ENCODE results near the gene TMEM108.

TMEM108 gene

GRCh38 chr3:133249490-133249889 lies 211.3 kb downstream of the TMEM108 start:
- Histone ChIP-seq H3K4me3 (ENCODE audit: low read length) (no peak overlapping the region), H3K79me2 (ENCODE audit: control insufficient read depth, low read length) (no peaks in the 10 kb centered on the region), H3K9me2 (replicated peaks; ENCODE audit: control insufficient read depth, low read length) (no peaks in the 10 kb centered on the region), H4K20me1 (ENCODE audit: control insufficient read depth, insufficient read depth, low read depth, low read length) (no peaks in the 10 kb centered on the region), H3K27me3 (ENCODE audit: control insufficient read depth, low read length) (no peaks in the 10 kb centered on the region), H3K9me3 (ENCODE audit: control insufficient read depth, insufficient read depth, low read length) (no peaks in the 10 kb centered on the region), H3F3A (ENCODE audit: control insufficient read depth, insufficient read depth) (no peaks in the 10 kb centered on the region), H3K27ac (ENCODE audit: low read depth, low read length) (no peak overlapping the region), H3K4me1 (ENCODE audit: control insufficient read depth, low read length) (no peaks in the 10 kb centered on the region), H3K4me2 (ENCODE audit: low read length) (no peak overlapping the region), H3K36me3 (ENCODE audit: control insufficient read depth, low read length) (no peaks in the 10 kb centered on the region)
- no peak for TF ChIP-seq CTCF (IDR thresholded peaks at IDR 0.05; ENCODE audit: low read depth, low read length, poor library complexity, severe bottlenecking)
- no peak for TF ChIP-seq EZH2phosphoT487 (IDR thresholded peaks at IDR 0.05; ENCODE audit: borderline replicate concordance, low read length)

- no peaks in the 10 kb centered on the region for H3K36me3 ChIP-seq (ENCODE audit: control insufficient read depth, low read length)
- no peaks in the 10 kb centered on the region for H3K9me3 ChIP-seq (ENCODE audit: control insufficient read depth, insufficient read depth, low read length)
- no peaks in the 10 kb centered on the region for H3K4me1 ChIP-seq (ENCODE audit: control insufficient read depth, low read length)
- no peaks in the 10 kb centered on the region for H4K20me1 ChIP-seq (ENCODE audit: control insufficient read depth, insufficient read depth, low read depth, low read length)
- H3K4me2 ChIP-seq (ENCODE audit: low read length) = no peak overlapping the region
- no peak overlapping the region for H3K27ac ChIP-seq (ENCODE audit: low read depth, low read length)
- no peak for TF ChIP-seq CTCF (IDR thresholded peaks at IDR 0.05; ENCODE audit: low read depth, low read length, poor library complexity, severe bottlenecking)
- TF ChIP-seq EZH2phosphoT487 (IDR thresholded peaks at IDR 0.05; ENCODE audit: borderline replicate concordance, low read length) = no peak
- no peaks in the 10 kb centered on the region for H3K9me2 ChIP-seq (replicated peaks; ENCODE audit: control insufficient read depth, low read length)
- no peak overlapping the region for H3K4me3 ChIP-seq (ENCODE audit: low read length)
- no peaks in the 10 kb centered on the region for H3K27me3 ChIP-seq (ENCODE audit: control insufficient read depth, low read length)
- no peaks in the 10 kb centered on the region for H3F3A ChIP-seq (ENCODE audit: control insufficient read depth, insufficient read depth)
- H3K79me2 ChIP-seq (ENCODE audit: control insufficient read depth, low read length) = no peaks in the 10 kb centered on the region
Observed at GRCh38 chr3:133254151-133254550, 216.0 kb downstream of the TMEM108 start.

DNA sequence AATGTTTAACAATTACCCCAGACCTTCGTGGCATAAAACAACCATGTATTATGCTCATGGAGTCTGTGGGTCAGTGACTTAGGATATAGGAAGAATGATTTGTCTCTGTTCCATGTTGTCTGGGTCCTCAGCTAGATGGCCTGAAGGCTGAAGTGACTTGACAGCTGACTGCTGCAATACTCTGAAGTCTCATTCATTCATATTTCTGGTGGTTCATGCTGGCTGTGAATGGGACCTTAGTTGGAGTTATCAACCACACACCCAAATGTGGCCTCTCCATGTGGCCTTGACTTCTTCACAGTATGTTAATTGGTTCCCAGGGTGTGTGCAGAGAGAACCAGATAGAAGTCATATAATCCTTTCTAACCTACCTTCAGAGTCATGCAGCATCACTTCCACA lies 216.5 kb downstream of the TMEM108 start:
- no peak for TF ChIP-seq EZH2phosphoT487 (IDR thresholded peaks at IDR 0.05; ENCODE audit: borderline replicate concordance, low read length)
- TF ChIP-seq CTCF (IDR thresholded peaks at IDR 0.05; ENCODE audit: low read depth, low read length, poor library complexity, severe bottlenecking) = no peak

More for the DNA sequence above, 216.5 kb downstream of the TMEM108 start:
- Histone ChIP-seq H3K36me3 (ENCODE audit: control insufficient read depth, low read length) (no peaks in the 10 kb centered on the region), H3K27me3 (ENCODE audit: control insufficient read depth, low read length) (no peaks in the 10 kb centered on the region), H3K4me1 (ENCODE audit: control insufficient read depth, low read length) (no peaks in the 10 kb centered on the region), H3K9me2 (replicated peaks; ENCODE audit: control insufficient read depth, low read length) (no peaks in the 10 kb centered on the region), H3K27ac (ENCODE audit: low read depth, low read length) (no peak overlapping the region), H3K4me2 (ENCODE audit: low read length) (no peak overlapping the region), H3K4me3 (ENCODE audit: low read length) (no peak overlapping the region), H4K20me1 (ENCODE audit: control insufficient read depth, insufficient read depth, low read depth, low read length) (no peaks in the 10 kb centered on the region), H3F3A (ENCODE audit: control insufficient read depth, insufficient read depth) (no peaks in the 10 kb centered on the region), H3K9me3 (ENCODE audit: control insufficient read depth, insufficient read depth, low read length) (no peaks in the 10 kb centered on the region), H3K79me2 (ENCODE audit: control insufficient read depth, low read length) (no peaks in the 10 kb centered on the region)
